ENCODE data around the gene FCN2.

The FCN2 gene

DNA sequence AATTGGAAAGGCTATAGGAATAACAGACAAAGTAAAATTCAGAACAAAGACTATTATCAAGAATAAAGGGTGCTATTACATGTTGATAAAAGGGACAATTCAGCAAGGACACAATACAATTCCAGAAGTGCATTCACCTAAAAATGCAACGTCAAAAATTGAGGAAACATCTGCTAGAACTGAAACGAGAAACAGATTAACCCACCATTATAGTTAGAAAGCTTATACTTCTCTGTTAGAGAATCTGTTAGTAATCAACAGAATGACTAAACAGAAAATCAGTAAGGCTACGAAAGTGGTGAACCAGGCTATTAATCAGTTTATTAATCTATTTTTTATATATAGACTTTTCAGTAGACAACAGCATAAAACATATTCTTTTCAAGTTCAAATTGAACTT lies 22.3 kb downstream of the FCN2 start:
- TF ChIP-seq, protein P1, sequence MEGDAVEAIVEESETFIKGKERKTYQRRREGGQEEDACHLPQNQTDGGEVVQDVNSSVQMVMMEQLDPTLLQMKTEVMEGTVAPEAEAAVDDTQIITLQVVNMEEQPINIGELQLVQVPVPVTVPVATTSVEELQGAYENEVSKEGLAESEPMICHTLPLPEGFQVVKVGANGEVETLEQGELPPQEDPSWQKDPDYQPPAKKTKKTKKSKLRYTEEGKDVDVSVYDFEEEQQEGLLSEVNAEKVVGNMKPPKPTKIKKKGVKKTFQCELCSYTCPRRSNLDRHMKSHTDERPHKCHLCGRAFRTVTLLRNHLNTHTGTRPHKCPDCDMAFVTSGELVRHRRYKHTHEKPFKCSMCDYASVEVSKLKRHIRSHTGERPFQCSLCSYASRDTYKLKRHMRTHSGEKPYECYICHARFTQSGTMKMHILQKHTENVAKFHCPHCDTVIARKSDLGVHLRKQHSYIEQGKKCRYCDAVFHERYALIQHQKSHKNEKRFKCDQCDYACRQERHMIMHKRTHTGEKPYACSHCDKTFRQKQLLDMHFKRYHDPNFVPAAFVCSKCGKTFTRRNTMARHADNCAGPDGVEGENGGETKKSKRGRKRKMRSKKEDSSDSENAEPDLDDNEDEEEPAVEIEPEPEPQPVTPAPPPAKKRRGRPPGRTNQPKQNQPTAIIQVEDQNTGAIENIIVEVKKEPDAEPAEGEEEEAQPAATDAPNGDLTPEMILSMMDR (conservative IDR thresholded peaks at IDR 0.05; ENCODE audit: control insufficient read depth, insufficient read depth, low read depth, low read length), result no peak
- no peak overlapping the region for H3K4me3 ChIP-seq (ENCODE audit: control insufficient read depth, low read depth, low read length)
- peak; percentile 1 for DNase-seq (ENCODE audit: low read depth)

DNA sequence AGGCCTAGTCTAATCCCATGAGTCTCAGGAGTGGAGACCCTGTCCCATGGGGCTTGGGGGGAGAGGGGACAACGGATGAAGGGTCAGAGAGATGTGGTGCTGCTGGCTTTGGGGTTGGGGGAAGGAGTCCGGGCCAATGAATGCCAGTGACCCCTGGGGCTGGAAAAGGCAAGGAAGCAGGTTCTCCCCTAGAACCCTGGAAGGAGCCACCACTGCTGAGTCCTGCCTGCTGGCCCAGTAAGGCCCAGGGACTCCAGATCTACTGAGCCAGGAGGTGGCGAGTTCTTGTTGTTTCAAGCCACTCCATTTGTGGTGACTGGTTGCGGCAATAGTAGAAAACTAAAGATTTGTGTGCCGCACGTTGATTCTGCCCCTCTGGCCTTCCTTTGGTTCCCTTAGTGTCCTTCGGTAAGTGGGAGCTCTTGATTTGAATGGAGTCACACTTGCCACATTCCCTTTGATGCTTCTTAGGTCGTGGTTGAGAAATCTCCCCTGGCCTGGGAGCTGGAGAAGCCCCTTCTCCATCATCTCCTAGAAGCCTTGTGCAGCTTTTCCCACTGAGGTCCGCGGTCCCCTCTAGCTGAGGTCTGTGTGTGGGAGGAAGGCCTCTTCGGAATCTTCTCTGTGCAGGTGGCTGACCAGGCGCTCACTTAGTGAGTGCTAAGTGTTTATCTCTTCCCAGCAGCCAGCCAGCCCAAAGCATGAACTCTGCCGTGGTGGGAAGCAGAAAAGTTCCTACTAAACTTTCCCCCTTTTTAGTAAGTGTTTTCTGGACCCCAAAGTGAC lies 28.1 kb downstream of the FCN2 start:
- TF ChIP-seq, protein P1 (conservative IDR thresholded peaks at IDR 0.05; ENCODE audit: control insufficient read depth, insufficient read depth, low read depth, low read length), result no peak
- no peak overlapping the region for H3K4me3 ChIP-seq (ENCODE audit: control insufficient read depth, low read depth, low read length)
- no peak for DNase-seq (ENCODE audit: low read depth)

DNA sequence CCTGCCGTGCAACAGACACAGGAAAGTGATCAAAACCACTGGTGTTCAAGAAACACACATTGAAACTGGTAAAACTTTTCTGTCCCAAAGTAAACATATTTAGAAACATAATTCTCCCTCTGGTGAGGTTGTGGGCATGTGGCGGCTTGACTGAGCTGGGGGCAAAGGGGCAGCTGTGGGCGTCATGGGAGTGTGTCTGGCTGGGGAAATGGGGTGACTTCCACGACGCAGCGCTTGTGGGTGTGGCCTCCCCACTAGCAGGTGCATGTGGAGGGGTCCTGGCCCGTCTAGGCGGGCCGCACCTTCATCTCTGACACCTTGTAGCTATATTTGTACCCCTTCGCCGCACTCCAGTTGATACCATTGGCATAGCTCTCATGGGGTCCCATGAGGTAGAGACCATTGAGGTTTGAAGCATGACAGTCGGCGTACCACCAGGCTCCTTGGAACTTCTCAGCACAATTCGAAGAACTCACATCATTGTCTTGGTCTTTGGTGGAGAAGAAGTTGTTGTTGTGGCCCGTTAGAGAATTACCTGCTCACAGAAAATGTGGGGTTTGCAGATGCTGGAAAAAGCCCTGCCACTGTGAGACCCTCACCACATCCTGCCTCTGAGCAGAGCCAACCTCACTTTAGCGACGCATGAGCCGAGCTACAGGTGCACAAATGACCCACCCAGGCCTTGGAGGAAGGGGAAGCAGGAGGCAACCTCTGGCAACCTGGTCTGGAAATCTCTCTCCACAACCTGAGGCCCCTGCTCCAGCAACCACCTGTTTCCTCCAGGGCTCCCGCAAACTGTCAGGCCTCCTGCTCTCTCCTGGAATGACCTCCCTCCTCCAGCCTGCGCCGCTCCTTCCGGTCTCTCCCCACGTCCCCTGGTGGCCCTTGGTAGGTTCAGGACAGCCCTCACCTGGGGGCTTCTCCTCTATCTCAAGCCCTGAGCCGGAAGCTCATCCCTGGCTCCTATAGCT lies 29.2 kb downstream of the FCN2 start:
- DNase-seq (ENCODE audit: low read depth), result no peak
- TF ChIP-seq, protein P1 (conservative IDR thresholded peaks at IDR 0.05; ENCODE audit: control insufficient read depth, insufficient read depth, low read depth, low read length), result no peak
- no peak overlapping the region for H3K4me3 ChIP-seq (ENCODE audit: control insufficient read depth, low read depth, low read length)

DNA sequence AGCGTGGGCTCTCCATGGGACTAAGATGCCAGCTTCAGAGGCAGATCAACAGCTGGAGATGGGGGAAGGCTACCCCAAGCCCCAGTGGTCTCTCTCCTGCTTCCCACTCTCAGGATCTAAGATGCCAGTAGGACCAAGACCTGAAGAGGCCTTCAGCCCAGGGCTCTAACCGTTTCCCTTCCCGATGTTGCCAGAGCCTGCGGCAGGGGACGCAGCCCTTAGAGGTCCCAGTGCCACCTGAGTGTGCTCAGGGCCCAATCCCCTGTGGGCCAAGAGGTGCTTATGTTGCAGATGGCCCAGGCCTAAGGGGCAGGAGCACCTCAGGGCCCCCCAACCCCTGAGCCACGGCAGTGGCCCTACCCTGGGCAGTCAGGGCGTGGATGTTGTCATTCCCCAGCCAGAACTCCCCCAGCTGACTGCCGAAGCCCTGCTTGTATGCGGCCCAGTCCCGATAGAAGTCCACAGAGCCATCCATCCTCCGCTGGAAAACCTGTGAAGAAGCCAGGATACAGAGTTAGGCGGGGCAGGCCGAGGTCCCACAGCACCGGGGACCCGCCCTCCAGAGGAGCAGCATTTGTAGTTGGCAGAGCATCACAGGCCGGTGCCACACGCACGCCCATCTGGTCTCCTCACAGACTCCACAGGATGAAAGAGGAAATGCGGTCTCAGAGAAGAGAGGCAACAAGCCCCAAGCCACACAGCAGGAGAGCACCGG lies 31.7 kb downstream of the FCN2 start:
- no peak overlapping the region for H3K4me3 ChIP-seq (ENCODE audit: control insufficient read depth, low read depth, low read length)
- no peak for DNase-seq (ENCODE audit: low read depth)
- TF ChIP-seq, protein P1 (conservative IDR thresholded peaks at IDR 0.05; ENCODE audit: control insufficient read depth, insufficient read depth, low read depth, low read length), result no peak

DNA sequence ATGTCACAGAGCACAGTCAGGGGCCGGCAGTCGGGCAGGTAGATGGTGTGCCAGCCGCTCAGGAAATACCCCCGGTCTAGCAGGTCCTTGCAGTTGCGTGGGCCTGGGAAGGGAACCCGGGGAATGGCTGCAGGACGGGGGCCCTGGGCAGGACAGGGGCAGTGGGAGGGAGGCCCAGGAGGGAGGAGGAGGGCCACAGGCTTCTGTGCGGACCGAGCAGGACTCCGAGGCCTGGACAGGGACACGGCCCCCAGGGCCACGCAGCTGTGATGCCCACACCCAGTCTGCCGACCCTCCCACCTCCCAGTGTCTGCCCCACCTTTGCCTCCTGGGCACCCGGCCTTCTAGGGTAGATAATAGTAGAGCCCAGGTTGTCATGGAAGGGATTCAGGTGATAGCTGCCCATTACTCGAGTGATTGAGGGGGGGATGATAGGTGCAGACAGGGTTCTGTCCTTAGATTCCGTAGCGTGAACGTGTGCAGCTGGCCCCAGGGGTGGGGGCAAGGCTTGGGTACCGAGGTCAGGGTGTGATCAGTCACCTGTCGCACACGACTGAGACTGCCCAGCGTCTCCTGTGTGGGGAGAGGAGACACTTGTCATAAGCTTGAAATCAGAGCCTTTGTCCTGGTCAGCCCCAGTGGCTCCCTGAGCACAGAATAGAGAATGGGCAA lies 32.6 kb downstream of the FCN2 start:
- TF ChIP-seq, protein P1 (conservative IDR thresholded peaks at IDR 0.05; ENCODE audit: control insufficient read depth, insufficient read depth, low read depth, low read length), result no peak
- DNase-seq (ENCODE audit: low read depth), result no peak
- no peak overlapping the region for H3K4me3 ChIP-seq (ENCODE audit: control insufficient read depth, low read depth, low read length)

All from fibroblast of mammary gland (primary cell).